ENCODE measurements around the gene NAA20.

DNA sequence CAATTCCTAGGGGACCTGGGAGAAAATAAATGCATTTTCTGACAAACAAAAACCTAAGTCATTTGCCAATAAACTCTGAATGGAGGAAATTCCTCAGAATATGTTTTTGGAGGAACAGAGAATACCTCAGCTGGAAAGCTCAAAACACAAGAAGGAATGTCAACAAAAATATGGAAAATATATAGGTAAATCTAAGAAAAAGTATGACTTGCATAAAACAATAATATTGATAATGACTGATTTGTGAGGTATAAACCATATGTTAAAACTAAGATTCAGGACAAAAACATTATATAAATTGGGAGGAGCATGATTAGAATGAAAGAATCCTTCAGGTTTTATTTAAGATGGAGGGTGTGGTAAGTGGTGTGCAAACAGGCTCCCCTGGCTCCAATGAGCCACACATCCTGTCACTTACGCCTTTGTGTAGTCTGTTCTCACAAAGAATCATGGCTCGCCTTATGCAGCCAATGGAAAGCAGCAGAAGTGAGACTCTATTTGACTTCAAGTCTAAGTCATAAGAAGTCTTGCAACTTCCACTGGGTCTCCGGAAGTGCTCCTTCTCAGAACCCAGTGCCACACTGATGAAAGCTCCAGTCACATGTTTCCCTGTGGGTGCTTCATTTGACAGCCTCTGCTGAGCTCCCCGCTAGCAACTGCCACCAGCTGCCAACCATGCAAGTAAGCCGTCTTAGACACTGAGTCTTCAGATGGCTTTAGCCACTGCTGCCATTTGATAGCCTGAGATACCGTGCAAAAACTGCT lies 43.3 kb downstream of the NAA20 start:
- TF ChIP-seq, protein P1, sequence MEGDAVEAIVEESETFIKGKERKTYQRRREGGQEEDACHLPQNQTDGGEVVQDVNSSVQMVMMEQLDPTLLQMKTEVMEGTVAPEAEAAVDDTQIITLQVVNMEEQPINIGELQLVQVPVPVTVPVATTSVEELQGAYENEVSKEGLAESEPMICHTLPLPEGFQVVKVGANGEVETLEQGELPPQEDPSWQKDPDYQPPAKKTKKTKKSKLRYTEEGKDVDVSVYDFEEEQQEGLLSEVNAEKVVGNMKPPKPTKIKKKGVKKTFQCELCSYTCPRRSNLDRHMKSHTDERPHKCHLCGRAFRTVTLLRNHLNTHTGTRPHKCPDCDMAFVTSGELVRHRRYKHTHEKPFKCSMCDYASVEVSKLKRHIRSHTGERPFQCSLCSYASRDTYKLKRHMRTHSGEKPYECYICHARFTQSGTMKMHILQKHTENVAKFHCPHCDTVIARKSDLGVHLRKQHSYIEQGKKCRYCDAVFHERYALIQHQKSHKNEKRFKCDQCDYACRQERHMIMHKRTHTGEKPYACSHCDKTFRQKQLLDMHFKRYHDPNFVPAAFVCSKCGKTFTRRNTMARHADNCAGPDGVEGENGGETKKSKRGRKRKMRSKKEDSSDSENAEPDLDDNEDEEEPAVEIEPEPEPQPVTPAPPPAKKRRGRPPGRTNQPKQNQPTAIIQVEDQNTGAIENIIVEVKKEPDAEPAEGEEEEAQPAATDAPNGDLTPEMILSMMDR (IDR thresholded peaks at IDR 0.05) = no peak
- TF ChIP-seq POLR2A (IDR thresholded peaks at IDR 0.05) (no peak), POLR2AphosphoS5 (IDR thresholded peaks at IDR 0.05) (no peak)

Data from prostate gland (tissue), 2 donors.